Chondrocyte (in vitro differentiated cells): ENCODE data around the gene TMEM106B. TPM values are rescaled to one million over a fixed set of nuclear protein-coding genes. Genes with fewer than 3 reads are reported as not detected.

Experiments
- DNase-seq: peaks from one replicate; pipeline ENCODE4 v3.0.0; 2021; ENCODE audit warnings: mixed read lengths, low spot score
- H3K27ac Mint-ChIP-seq: one replicate; pipeline ENCODE4 v1.8.0; 2021; ENCODE audit warnings: mild to moderate bottlenecking, moderate library complexity, mixed read lengths; ENCODE audit not compliant: unreplicated experiment
- H3K27me3 Mint-ChIP-seq: 2 replicates; pipeline ENCODE4 v1.8.0; 2021; ENCODE audit warnings: low read depth, mixed read lengths
- H3K36me3 Mint-ChIP-seq: 2 replicates; pipeline ENCODE4 v1.8.0; 2021; ENCODE audit warnings: low read depth, mixed read lengths
- H3K4me1 Mint-ChIP-seq: 2 replicates; pipeline ENCODE4 v1.8.0; 2021; ENCODE audit warnings: low read depth, mild to moderate bottlenecking, mixed read lengths
- H3K4me3 Mint-ChIP-seq: one replicate; pipeline ENCODE4 v1.8.0; 2021; ENCODE audit warnings: mild to moderate bottlenecking, moderate library complexity, mixed read lengths; ENCODE audit not compliant: unreplicated experiment
- H3K9me3 Mint-ChIP-seq: 2 replicates; pipeline ENCODE4 v1.8.0; 2021; ENCODE audit warnings: low read depth, mixed read lengths
- total RNA-seq: library from RNA; stranded (reverse); gene quantifications from 3 replicates; pipeline ENCODE4 v1.2.1, GENCODE V29; 2021
- TF ChIP-seq, protein P1 (sequence below): fragments of 200-600 bp; sonication (generic); IDR thresholded peaks from 2 replicates; pipeline ENCODE4 v1.5.0; 2021; ENCODE audit warnings: antibody characterized with exemption, mild to moderate bottlenecking, moderate library complexity

TMEM106B gene
- total RNA-seq, 1 donor from 2014 or later, result 45.5 TPM

DNA sequence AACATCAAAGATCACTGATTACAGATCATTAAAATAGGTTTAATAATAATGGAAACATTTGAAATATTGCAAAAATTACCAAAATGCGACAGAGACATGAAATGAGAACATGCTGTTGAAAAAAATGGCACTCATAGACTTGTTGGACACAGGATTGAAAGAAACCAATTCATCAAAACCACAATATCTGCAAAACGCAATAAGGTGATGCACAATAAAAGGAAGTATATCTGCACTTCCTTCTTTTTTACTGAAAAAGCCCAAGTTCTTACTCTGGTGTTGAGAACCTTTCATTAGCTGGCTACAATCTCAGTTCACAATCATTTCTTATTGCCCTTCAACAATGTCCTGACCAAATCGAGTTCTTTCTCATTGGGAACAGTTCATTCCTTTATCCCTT lies 28.7 kb downstream of the TMEM106B start:
- Mint-ChIP-seq H3K27ac (no peak overlapping the region), H3K27me3 (no peaks in the 10 kb centered on the region), H3K4me1 (no peaks in the 10 kb centered on the region), H3K4me3 (no peak overlapping the region), H3K36me3 (peaks cover 23% of the 10 kb centered on the region), H3K9me3 (peaks cover 25% of the 10 kb centered on the region)
- DNase-seq, result no peak
- TF ChIP-seq, protein P1, sequence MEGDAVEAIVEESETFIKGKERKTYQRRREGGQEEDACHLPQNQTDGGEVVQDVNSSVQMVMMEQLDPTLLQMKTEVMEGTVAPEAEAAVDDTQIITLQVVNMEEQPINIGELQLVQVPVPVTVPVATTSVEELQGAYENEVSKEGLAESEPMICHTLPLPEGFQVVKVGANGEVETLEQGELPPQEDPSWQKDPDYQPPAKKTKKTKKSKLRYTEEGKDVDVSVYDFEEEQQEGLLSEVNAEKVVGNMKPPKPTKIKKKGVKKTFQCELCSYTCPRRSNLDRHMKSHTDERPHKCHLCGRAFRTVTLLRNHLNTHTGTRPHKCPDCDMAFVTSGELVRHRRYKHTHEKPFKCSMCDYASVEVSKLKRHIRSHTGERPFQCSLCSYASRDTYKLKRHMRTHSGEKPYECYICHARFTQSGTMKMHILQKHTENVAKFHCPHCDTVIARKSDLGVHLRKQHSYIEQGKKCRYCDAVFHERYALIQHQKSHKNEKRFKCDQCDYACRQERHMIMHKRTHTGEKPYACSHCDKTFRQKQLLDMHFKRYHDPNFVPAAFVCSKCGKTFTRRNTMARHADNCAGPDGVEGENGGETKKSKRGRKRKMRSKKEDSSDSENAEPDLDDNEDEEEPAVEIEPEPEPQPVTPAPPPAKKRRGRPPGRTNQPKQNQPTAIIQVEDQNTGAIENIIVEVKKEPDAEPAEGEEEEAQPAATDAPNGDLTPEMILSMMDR, result no peak

DNA sequence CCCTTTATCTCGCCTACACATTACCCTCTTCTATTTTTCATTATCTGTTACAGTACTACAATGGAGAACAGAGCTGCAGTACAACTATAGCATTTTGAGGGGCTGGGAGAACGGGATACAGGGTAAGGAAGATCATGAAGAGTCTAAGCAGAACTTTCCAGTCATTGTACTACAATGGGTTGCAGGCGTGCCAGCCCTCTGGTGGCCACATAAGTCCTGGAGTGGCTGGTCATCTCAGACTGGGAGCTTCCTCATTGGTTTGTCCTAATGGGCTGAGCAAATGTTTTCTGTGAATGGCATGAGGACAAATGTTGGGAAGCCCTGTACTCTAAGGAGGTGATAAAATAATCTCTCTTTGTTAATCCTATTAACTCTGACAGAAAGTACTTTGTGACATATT lies 33.0 kb downstream of the TMEM106B start:
- Mint-ChIP-seq H3K27me3 (no peaks in the 10 kb centered on the region), H3K4me1 (no peaks in the 10 kb centered on the region), H3K36me3 (peaks cover 6% of the 10 kb centered on the region), H3K27ac (no peak overlapping the region), H3K9me3 (peaks cover 10% of the 10 kb centered on the region), H3K4me3 (no peak overlapping the region)
- no peak for DNase-seq
- TF ChIP-seq, protein P1, result peak; percentile 50

DNA sequence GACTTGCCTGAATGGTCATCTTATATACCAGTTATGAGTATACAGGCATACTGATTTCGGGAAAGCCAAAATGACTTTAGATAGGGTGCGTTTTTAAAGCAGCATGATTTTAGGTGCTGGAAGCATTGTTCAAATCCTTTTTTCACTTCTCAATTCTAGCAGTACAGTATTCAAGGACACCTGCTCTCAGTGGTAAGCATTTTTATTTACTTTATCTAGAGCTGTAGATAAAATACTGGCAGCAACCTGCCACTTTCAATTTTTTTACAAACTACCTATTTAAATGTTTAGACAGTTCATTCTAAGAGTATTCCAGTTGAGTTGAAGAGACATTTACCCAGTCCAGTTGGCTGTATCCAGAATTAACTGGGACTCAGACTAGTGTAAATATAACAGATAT lies 33.6 kb downstream of the TMEM106B start:
- DNase-seq, result no peak
- no peak overlapping the region for H3K27ac Mint-ChIP-seq
- H3K36me3 Mint-ChIP-seq, result no peaks in the 10 kb centered on the region

DNA sequence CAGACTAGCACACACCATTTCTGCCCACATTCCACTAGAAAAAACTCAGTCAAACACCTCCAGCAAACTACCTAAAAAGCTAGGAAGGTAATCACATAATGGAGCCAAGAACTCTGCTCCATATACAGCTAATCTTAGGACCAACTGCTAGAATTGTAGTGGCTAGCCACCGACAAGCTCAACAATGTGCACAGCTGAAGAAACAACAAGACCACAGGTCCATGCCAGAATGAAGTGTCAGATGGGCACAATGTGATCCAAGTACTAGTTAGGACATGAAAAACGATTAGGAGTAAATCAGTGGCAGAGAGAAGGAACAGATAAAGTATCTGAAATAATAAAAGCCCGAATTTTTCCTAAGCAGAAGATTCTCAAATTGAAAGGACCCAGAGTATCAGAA lies 38.6 kb downstream of the TMEM106B start:
- no peak for DNase-seq
- peaks cover 28% of the 10 kb centered on the region for H3K9me3 Mint-ChIP-seq
- H3K36me3 Mint-ChIP-seq, result peaks cover 8% of the 10 kb centered on the region
- no peak overlapping the region for H3K4me3 Mint-ChIP-seq
- H3K27me3 Mint-ChIP-seq, result no peaks in the 10 kb centered on the region
- no peak overlapping the region for H3K27ac Mint-ChIP-seq
- H3K4me1 Mint-ChIP-seq, result no peaks in the 10 kb centered on the region
- TF ChIP-seq, protein P1, result no peak

More for the DNA sequence above, 33.6 kb downstream of the TMEM106B start:
- Mint-ChIP-seq H3K9me3 (peaks cover 7% of the 10 kb centered on the region), H3K4me1 (no peaks in the 10 kb centered on the region), H3K27me3 (no peaks in the 10 kb centered on the region), H3K4me3 (no peak overlapping the region)
- TF ChIP-seq, protein P1, result no peak

DNA sequence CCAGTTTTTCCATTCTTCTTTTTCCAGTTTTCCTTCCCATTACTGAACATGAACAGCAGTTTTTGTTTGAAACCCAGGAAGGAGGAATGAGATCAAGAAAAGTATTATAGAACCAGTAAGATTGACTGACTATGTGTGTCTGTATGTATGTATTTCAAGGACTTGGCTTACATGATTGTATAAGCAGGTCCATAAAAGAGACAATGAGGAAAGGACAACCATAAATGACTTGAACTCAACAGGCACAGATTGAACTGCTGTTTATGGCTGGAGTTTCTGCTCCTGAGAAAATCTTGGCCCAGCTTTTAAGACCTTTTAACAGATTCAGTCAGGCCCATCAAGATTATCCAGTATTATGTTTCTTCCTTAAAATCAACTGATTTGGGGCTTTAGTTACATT lies 39.1 kb downstream of the TMEM106B start:
- Mint-ChIP-seq H3K27me3 (no peaks in the 10 kb centered on the region), H3K27ac (no peak overlapping the region), H3K36me3 (peaks cover 8% of the 10 kb centered on the region), H3K4me1 (no peaks in the 10 kb centered on the region), H3K9me3 (peaks cover 28% of the 10 kb centered on the region), H3K4me3 (no peak overlapping the region)
- no peak for DNase-seq
- TF ChIP-seq, protein P1, result no peak
